Stimulated activated CD8-positive, alpha-beta memory T cell treated with anti-CD3 and anti-CD28 coated beads, Interleukin-2, amount 100 ng/mL, for 1 hour (primary cell): ENCODE measurements around the gene RGS3.

Source experiments
- DNase-seq, 2 donors: peaks; one replicate each; pipeline ENCODE4 v3.0.0-alpha.2; 2020; ENCODE audit warnings: low read depth in 2 of 2

Gene RGS3

GRCh38 chr9:113529336-113530009 lies 65.9 kb downstream of the RGS3 start:
- no peak for DNase-seq

- no peak for DNase-seq
These were observed 66.6 kb downstream of the RGS3 start for GRCh38 chr9:113530022-113530635.

- no peak for DNase-seq
These were observed 67.4 kb downstream of the RGS3 start for GRCh38 chr9:113530942-113531341.

- DNase-seq: no peak
These were observed 68.6 kb downstream of the RGS3 start for GRCh38 chr9:113531919-113532808.

GRCh38 chr9:113532809-113533190 lies 69.3 kb downstream of the RGS3 start:
- no peak for DNase-seq

- DNase-seq: no peak
These were observed 70.1 kb downstream of the RGS3 start for GRCh38 chr9:113533335-113534225.

GRCh38 chr9:113535756-113536155 lies 72.2 kb downstream of the RGS3 start:
- no peak for DNase-seq

GRCh38 chr9:113536166-113536482 lies 72.6 kb downstream of the RGS3 start:
- no peak for DNase-seq

- DNase-seq: no peak
These were observed 73.1 kb downstream of the RGS3 start for GRCh38 chr9:113536483-113537228.

GRCh38 chr9:113537229-113537810 lies 73.8 kb downstream of the RGS3 start:
- no peak for DNase-seq

GRCh38 chr9:113538131-113538530 lies 74.6 kb downstream of the RGS3 start:
- no peak for DNase-seq

- no peak for DNase-seq
These were observed 75.3 kb downstream of the RGS3 start for GRCh38 chr9:113538701-113539430.

- no peak for DNase-seq
These were observed 76.9 kb downstream of the RGS3 start for GRCh38 chr9:113540466-113540865.

GRCh38 chr9:113541019-113541900 lies 77.7 kb downstream of the RGS3 start:
- DNase-seq: no peak

- no peak for DNase-seq
These were observed 78.5 kb downstream of the RGS3 start for GRCh38 chr9:113542006-113542405.

GRCh38 chr9:113542741-113543140 lies 79.2 kb downstream of the RGS3 start:
- no peak for DNase-seq

- no peak for DNase-seq
These were observed 79.9 kb downstream of the RGS3 start for GRCh38 chr9:113543296-113543981.

GRCh38 chr9:113543982-113544303 lies 80.4 kb downstream of the RGS3 start:
- DNase-seq: no peak

GRCh38 chr9:113545068-113545467 lies 81.5 kb downstream of the RGS3 start:
- DNase-seq: no peak
